Common myeloid progenitor, CD34-positive (primary cell): ENCODE data around the gene RBM7.

Experiments used
- CTCF ChIA-PET: fragments of 350-600 bp; sonication (Branson Sonifier 250); formaldehyde crosslinking; loops from one replicate; lab custom pipeline; 2021; ENCODE audit warnings: antibody characterized with exemption; lab: Charles Lee
- POLR2A ChIA-PET: fragments of 350-600 bp; sonication (Branson Sonifier 250); formaldehyde crosslinking; loops from one replicate; lab custom pipeline; 2021; ENCODE audit warnings: antibody characterized with exemption; lab: Charles Lee
- DNase-seq, 3 donors: peaks; one replicate each; pipeline versions ENCODE4 v3.0.0 to v3.0.0-alpha.2; 2013
- H3K27ac ChIP-seq, 2 experiments: 1 replicate in 1 of 2; 2 replicates in 1 of 2; pipeline ENCODE4 v1.7.0; 2013; ENCODE audit warnings: inconsistent platforms in 2 of 2, low read length in 2 of 2, mild to moderate bottlenecking in 2 of 2, low read depth in 1 of 2, moderate library complexity in 1 of 2; ENCODE audit not compliant: severe bottlenecking in 2 of 2, insufficient read depth in 1 of 2, poor library complexity in 1 of 2
- H3K27me3 ChIP-seq, 5 experiments: replicated peaks in 2 of 5; 1 replicate in 3 of 5; 2 replicates in 2 of 5; pipeline versions ENCODE4 v1.6.1 to v1.7.0; 2013; ENCODE audit warnings: low read length in 4 of 5, mild to moderate bottlenecking in 2 of 5, moderate library complexity in 2 of 5, inconsistent platforms in 1 of 5; ENCODE audit not compliant: insufficient read depth in 5 of 5, control insufficient read depth in 4 of 5
- H3K36me3 ChIP-seq, 4 experiments: 1 replicate in 2 of 4; 2 replicates in 2 of 4; pipeline versions ENCODE4 v1.6.1 to v1.7.0; 2013; ENCODE audit warnings: low read length in 3 of 4, control low read depth in 1 of 4, mild to moderate bottlenecking in 1 of 4; ENCODE audit not compliant: control insufficient read depth in 4 of 4, insufficient read depth in 4 of 4
- H3K4me1 ChIP-seq, 4 experiments: 1 replicate in 3 of 4; 2 replicates in 1 of 4; pipeline versions ENCODE4 v1.6.1 to v1.7.1; 2013; ENCODE audit warnings: low read length in 3 of 4, mild to moderate bottlenecking in 3 of 4, control low read depth in 1 of 4, inconsistent platforms in 1 of 4, moderate library complexity in 1 of 4; ENCODE audit not compliant: control insufficient read depth in 4 of 4, insufficient read depth in 4 of 4; ENCODE audit errors: control extremely low read depth in 1 of 4
- H3K4me3 ChIP-seq, 7 experiments: 1 replicate in 4 of 7; 2 replicates in 3 of 7; pipeline versions ENCODE4 v1.5.1 to v1.7.0; 2013; ENCODE audit warnings: mild to moderate bottlenecking in 7 of 7, low read length in 6 of 7, moderate library complexity in 6 of 7, inconsistent platforms in 2 of 7, low read depth in 2 of 7, control low read depth in 1 of 7; ENCODE audit not compliant: insufficient read depth in 4 of 7, control insufficient read depth in 1 of 7; ENCODE audit errors: extremely low read depth in 1 of 7
- H3K9me3 ChIP-seq, 5 experiments: 1 replicate in 4 of 5; 2 replicates in 1 of 5; pipeline versions ENCODE4 v1.6.1 to v1.7.1; 2013; ENCODE audit warnings: low read length in 4 of 5, mild to moderate bottlenecking in 2 of 5, inconsistent platforms in 1 of 5, low read depth in 1 of 5, moderate library complexity in 1 of 5; ENCODE audit not compliant: control insufficient read depth in 4 of 5, insufficient read depth in 2 of 5; ENCODE audit errors: control extremely low read depth in 1 of 5
- WGBS: methylation state at CpG from one replicate; pipeline ENCODE4 v1.1.5; 2013; ENCODE audit not compliant: insufficient coverage; 5-methylcytosine and 5-hydroxymethylcytosine counted together

Gene RBM7

GRCh38 chr11:114362958-114363357, 37.5 kb upstream of the RBM7 start:
- POLR2A ChIA-PET = no interaction called here
- CTCF ChIA-PET = no interaction called here
- 100% methylated on average over 2 of the region's 3 CpGs for WGBS
- H3K4me3 ChIP-seq = no peak overlapping the region
- H3K9me3 ChIP-seq = no peaks in the 10 kb centered on the region
- peaks cover 0 to 5% (median 2%) of the 10 kb centered on the region in 4 experiments for H3K4me1 ChIP-seq
- H3K27ac ChIP-seq = no peak overlapping the region
- DNase-seq = no peak
- H3K36me3 ChIP-seq = no peaks in the 10 kb centered on the region
- H3K27me3 ChIP-seq = peaks cover 0 to 10% (median 2%) of the 10 kb centered on the region in 5 experiments

GRCh38 chr11:114366331-114367243, 33.9 kb upstream of the RBM7 start:
- H3K4me1 ChIP-seq = no peaks in the 10 kb centered on the region
- ChIA-PET CTCF (no interaction called here), POLR2A (no interaction called here)
- 97% methylated on average over 12 of the region's 13 CpGs for WGBS
- DNase-seq = no peak
- no peaks in the 10 kb centered on the region for H3K36me3 ChIP-seq
- H3K27me3 ChIP-seq = peaks cover 0 to 11% (median 2%) of the 10 kb centered on the region in 5 experiments
- no peak overlapping the region for H3K4me3 ChIP-seq
- H3K9me3 ChIP-seq = no peaks in the 10 kb centered on the region
- H3K27ac ChIP-seq = no peak overlapping the region

GRCh38 chr11:114367244-114367957, 33.1 kb upstream of the RBM7 start:
- Histone ChIP-seq H3K9me3 (no peaks in the 10 kb centered on the region), H3K27ac (no peak overlapping the region), H3K4me3 (no peak overlapping the region), H3K27me3 (peaks cover 0 to 11% (median 2%) of the 10 kb centered on the region in 5 experiments), H3K36me3 (no peaks in the 10 kb centered on the region), H3K4me1 (no peaks in the 10 kb centered on the region)
- DNase-seq = no peak
- 95% methylated on average over 6 of the region's 9 CpGs for WGBS
- CTCF ChIA-PET = interaction anchor here (0.9 to 1.1 kb wide), 2 partner anchors 20 to 27 kb away, joined by 3 read pairs; no protein-coding TSS in a partner anchor
- POLR2A ChIA-PET = no interaction called here

GRCh38 chr11:114368918-114369680, 31.4 kb upstream of the RBM7 start:
- 100% methylated on average over 3 of the region's 5 CpGs for WGBS
- Histone ChIP-seq H3K36me3 (no peaks in the 10 kb centered on the region), H3K4me1 (no peaks in the 10 kb centered on the region), H3K9me3 (no peaks in the 10 kb centered on the region), H3K4me3 (no peak overlapping the region), H3K27ac (no peak overlapping the region), H3K27me3 (peaks cover 0 to 11% (median 2%) of the 10 kb centered on the region in 5 experiments)
- ChIA-PET CTCF (interaction anchor here (1.3 kb wide), 1 partner anchor 10 kb away, joined by 3 read pairs; no protein-coding TSS in a partner anchor), POLR2A (interaction anchor here (0.7 kb wide), 1 partner anchor 10 kb away, joined by 4 read pairs; no protein-coding TSS in a partner anchor)
- no peak for DNase-seq

GRCh38 chr11:114375052-114375451, 25.4 kb upstream of the RBM7 start:
- WGBS = 100% methylated on average over 1 of the region's 3 CpGs
- no peak overlapping the region for H3K4me3 ChIP-seq
- H3K9me3 ChIP-seq = no peaks in the 10 kb centered on the region
- CTCF ChIA-PET = no interaction called here
- no peak for DNase-seq
- no peak overlapping the region for H3K27ac ChIP-seq
- no peaks in the 10 kb centered on the region for H3K36me3 ChIP-seq
- peaks cover 0 to 23% (median 2%) of the 10 kb centered on the region in 5 experiments for H3K27me3 ChIP-seq
- H3K4me1 ChIP-seq = no peaks in the 10 kb centered on the region
- POLR2A ChIA-PET = no interaction called here

GRCh38 chr11:114377612-114378267, 22.7 kb upstream of the RBM7 start:
- H3K27ac ChIP-seq = no peak overlapping the region
- DNase-seq = no peak
- no peaks in the 10 kb centered on the region for H3K9me3 ChIP-seq
- H3K36me3 ChIP-seq = no peaks in the 10 kb centered on the region
- H3K4me1 ChIP-seq = no peaks in the 10 kb centered on the region
- POLR2A ChIA-PET = no interaction called here
- peaks cover 0 to 25% (median 2%) of the 10 kb centered on the region in 5 experiments for H3K27me3 ChIP-seq
- WGBS = 89% methylated on average over 4 of the region's 7 CpGs
- CTCF ChIA-PET = no interaction called here
- H3K4me3 ChIP-seq = no peak overlapping the region
